ENCODE data around the gene FNIP2.
"Not testable (repeated sequence)": the region's sequence is repeated elsewhere in the genome, so short reads cannot be mapped to it uniquely, and the experiment has no call there.

DNA sequence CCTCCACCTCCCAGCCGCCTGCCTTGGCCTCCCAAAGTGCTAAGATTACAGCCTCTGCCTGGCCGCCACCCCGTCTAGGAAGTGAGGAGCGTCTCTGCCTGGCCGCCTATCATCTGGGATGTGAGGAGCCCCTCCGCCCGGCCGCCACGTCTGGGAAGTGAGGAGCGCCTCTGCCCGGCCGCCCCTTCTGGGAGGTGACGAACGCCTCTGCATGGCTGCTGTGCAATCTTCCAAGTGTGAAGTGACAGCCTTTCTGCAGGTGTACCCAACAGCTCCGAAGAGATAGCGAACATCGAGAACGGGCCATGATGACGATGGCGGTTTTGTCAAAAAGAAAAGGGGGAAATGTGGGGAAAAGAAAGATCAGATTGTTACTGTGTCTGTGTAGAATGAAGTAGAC is 9.3 kb upstream of the FNIP2 start:
- not testable (repeated sequence) for TF ChIP-seq EZH2phosphoT487 (IDR thresholded peaks at IDR 0.05; ENCODE audit: borderline replicate concordance, low read depth, low read length)
- TF ChIP-seq, protein P1, sequence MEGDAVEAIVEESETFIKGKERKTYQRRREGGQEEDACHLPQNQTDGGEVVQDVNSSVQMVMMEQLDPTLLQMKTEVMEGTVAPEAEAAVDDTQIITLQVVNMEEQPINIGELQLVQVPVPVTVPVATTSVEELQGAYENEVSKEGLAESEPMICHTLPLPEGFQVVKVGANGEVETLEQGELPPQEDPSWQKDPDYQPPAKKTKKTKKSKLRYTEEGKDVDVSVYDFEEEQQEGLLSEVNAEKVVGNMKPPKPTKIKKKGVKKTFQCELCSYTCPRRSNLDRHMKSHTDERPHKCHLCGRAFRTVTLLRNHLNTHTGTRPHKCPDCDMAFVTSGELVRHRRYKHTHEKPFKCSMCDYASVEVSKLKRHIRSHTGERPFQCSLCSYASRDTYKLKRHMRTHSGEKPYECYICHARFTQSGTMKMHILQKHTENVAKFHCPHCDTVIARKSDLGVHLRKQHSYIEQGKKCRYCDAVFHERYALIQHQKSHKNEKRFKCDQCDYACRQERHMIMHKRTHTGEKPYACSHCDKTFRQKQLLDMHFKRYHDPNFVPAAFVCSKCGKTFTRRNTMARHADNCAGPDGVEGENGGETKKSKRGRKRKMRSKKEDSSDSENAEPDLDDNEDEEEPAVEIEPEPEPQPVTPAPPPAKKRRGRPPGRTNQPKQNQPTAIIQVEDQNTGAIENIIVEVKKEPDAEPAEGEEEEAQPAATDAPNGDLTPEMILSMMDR (conservative IDR thresholded peaks at IDR 0.05; ENCODE audit: low read length), result not testable (repeated sequence)

Measured in OCI-LY7 (cell line).